GM18508 (cell line): Measurements from ENCODE around the gene GABRB3.

Experiments
- ATAC-seq: cut with Tn5 transposase; IDR thresholded peaks from one replicate; pipeline ENCODE4 v1.9.1; 2021; ENCODE audit warnings: moderate number of reproducible peaks; ENCODE audit not compliant: insufficient read depth, unreplicated experiment

GABRB3 gene

GRCh38 chr15:26572602-26573350 lies 200.1 kb downstream of the GABRB3 start:
- no peak for ATAC-seq

GRCh38 chr15:26571346-26571745 lies 201.5 kb downstream of the GABRB3 start:
- ATAC-seq = no peak

GRCh38 chr15:26565542-26565941 lies 207.3 kb downstream of the GABRB3 start:
- ATAC-seq = no peak

- ATAC-seq = no peak
Measured at GRCh38 chr15:26564361-26564760, 208.5 kb downstream of the GABRB3 start.

- no peak for ATAC-seq
Measured at GRCh38 chr15:26562336-26562735, 210.5 kb downstream of the GABRB3 start.

- ATAC-seq = no peak
Measured at GRCh38 chr15:26561896-26562295, 211.0 kb downstream of the GABRB3 start.

GRCh38 chr15:26561130-26561529 lies 211.7 kb downstream of the GABRB3 start:
- no peak for ATAC-seq

GRCh38 chr15:26555898-26556297 lies 217.0 kb downstream of the GABRB3 start:
- no peak for ATAC-seq

GRCh38 chr15:26551473-26551872 lies 221.4 kb downstream of the GABRB3 start:
- no peak for ATAC-seq

- no peak for ATAC-seq
Measured at GRCh38 chr15:26550880-26551279, 222.0 kb downstream of the GABRB3 start.

GRCh38 chr15:26537663-26538062 lies 235.2 kb downstream of the GABRB3 start:
- ATAC-seq = no peak

GRCh38 chr15:26531489-26531888 lies 241.4 kb downstream of the GABRB3 start:
- no peak for ATAC-seq

GRCh38 chr15:26525096-26525495 lies 247.8 kb downstream of the GABRB3 start:
- no peak for ATAC-seq

- ATAC-seq = no peak
Measured at GRCh38 chr15:26521691-26522198, 251.1 kb downstream of the GABRB3 start.

- ATAC-seq = no peak
Measured at GRCh38 chr15:26521130-26521529, 251.7 kb downstream of the GABRB3 start.

GRCh38 chr15:26518885-26519284 lies 254.0 kb downstream of the GABRB3 start:
- no peak for ATAC-seq

- no peak for ATAC-seq
Measured at GRCh38 chr15:26516102-26516980, 256.5 kb downstream of the GABRB3 start.

GRCh38 chr15:26504009-26504408 lies 268.9 kb downstream of the GABRB3 start:
- no peak for ATAC-seq
